Activated CD8-positive, alpha-beta memory T cell treated with anti-CD3 and anti-CD28 coated beads for 36 hours (primary cell): ENCODE data around the gene NLRP12. TPM values are rescaled to one million over a fixed set of nuclear protein-coding genes. Genes with fewer than 3 reads are reported as not detected.
"Not testable (repeated sequence)": the region's sequence is repeated elsewhere in the genome, so short reads cannot be mapped to it uniquely, and the experiment has no call there.

ENCODE experiments used
- CTCF ChIA-PET: fragments of 350-600 bp; sonication (Branson Sonifier 250); formaldehyde crosslinking; loops from one replicate; lab custom pipeline; 2021; ENCODE audit warnings: antibody characterized with exemption; lab: Charles Lee
- POLR2A ChIA-PET: fragments of 350-600 bp; sonication (Branson Sonifier 250); formaldehyde crosslinking; loops from one replicate; lab custom pipeline; 2021; ENCODE audit warnings: antibody characterized with exemption; lab: Charles Lee
- total RNA-seq, 2 experiments: library from RNA; stranded (reverse); gene quantifications; one replicate each; pipeline ENCODE4 v1.2.3, GENCODE V29; 2021

Gene NLRP12
- total RNA-seq, 2 experiments from 2014 or later, result not detected

DNA sequence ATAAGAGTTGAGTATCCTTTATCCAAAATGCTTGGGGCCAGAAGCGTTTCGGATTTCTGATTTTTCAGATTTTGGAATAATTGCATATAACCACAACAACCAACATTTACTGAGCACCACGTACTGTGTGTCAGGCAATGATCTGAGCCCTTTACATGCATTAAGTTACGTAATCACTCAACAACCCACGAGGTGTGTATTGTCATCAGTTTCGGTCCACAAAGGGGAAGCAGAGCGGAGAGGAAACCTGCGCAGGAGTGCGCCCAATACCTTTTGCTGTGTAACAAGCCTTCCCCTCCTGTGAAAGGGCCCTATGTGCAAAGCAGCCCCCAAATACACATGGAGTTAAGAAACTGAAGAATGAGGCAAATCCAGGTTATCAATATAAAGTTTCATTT is 20.7 kb upstream of the NLRP12 start:
- CTCF ChIA-PET, result no interaction called here

DNA sequence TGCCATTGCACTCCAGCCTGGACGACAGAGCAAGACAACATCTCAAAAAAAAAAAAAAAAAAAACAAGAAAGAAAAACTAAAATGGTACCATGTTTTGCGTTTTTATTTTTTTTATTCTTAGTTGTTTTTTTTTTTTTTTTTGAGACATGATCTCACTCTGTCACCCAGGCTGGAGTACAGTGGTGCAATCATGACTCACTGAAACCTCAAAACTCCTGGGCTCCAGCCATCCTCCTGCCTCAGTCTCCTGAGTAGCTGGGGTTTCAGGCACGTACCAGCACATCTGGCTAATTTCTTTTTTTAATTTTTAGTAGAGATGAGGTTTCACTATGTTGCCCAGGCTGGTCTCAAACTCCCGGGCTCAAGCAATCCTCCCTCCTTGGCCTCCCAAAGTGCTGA is 16.8 kb upstream of the NLRP12 start:
- POLR2A ChIA-PET, result not testable (repeated sequence)
- CTCF ChIA-PET, result interaction anchor here (0.6 to 1.0 kb wide), 5 partner anchors 52 to 189 kb away, joined by 3 to 5 read pairs (median 4); no protein-coding TSS in a partner anchor

More for the DNA sequence above, 20.7 kb upstream of the NLRP12 start:
- POLR2A ChIA-PET, result no interaction called here

GRCh38 chr19:53840241-53840640 is 16.1 kb upstream of the NLRP12 start:
- POLR2A ChIA-PET, result not testable (repeated sequence)
- CTCF ChIA-PET, result interaction anchor here (0.6 to 0.7 kb wide), 2 partner anchors 51 to 184 kb away, joined by 4 to 5 read pairs; no protein-coding TSS in a partner anchor

GRCh38 chr19:53838446-53838845 is 14.3 kb upstream of the NLRP12 start:
- CTCF ChIA-PET, POLR2A ChIA-PET: not testable (repeated sequence)

DNA sequence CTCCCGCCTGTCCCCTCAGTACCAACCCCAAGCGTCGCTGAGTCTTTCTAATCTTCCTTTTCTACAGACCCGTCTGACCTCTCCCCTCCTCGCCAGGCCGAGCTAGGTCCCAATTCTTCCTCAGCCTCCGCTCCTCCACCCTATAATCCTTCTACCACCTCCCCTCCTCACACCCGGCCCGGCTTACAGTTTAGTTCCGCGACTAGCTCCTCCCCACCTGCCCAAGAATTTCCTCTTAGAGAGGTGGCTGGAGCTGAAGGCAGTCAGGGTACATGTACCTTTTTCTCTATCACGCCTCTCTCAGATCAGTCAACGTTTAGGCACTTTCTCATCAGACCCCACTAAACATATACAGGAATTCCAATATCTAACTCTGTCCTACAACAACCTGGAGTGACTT is 8.7 kb upstream of the NLRP12 start:
- POLR2A ChIA-PET, CTCF ChIA-PET: not testable (repeated sequence)

DNA sequence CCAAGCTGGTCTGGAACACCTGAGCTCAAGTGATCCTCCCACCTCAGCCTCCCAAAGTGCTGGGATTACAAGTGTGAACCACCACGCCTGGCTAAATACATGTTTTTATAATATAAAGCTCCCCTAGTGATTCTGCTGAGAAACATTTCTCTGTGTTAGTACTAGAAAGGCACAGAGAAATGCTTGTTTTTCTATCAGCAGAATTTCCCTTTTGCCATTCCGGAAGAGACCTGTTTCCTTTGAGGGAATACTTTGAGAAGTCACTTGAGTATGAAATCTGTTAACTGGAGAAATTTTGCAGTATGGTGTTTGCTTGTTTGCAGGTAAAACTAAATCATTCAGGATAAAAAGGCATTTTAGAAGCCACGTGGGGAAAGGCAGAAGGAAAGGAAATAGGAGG is 4.4 kb upstream of the NLRP12 start:
- ChIA-PET CTCF (no interaction called here), POLR2A (no interaction called here)

GRCh38 chr19:53826876-53827275 is 2.8 kb upstream of the NLRP12 start:
- CTCF ChIA-PET, result no interaction called here
- POLR2A ChIA-PET, result no interaction called here

GRCh38 chr19:53823380-53824120 is 564 bp downstream of the NLRP12 start:
- CTCF ChIA-PET, result no interaction called here
- POLR2A ChIA-PET, result interaction anchor here (0.5 kb wide), 1 partner anchor 625 kb away, joined by 4 read pairs; no protein-coding TSS in a partner anchor

DNA sequence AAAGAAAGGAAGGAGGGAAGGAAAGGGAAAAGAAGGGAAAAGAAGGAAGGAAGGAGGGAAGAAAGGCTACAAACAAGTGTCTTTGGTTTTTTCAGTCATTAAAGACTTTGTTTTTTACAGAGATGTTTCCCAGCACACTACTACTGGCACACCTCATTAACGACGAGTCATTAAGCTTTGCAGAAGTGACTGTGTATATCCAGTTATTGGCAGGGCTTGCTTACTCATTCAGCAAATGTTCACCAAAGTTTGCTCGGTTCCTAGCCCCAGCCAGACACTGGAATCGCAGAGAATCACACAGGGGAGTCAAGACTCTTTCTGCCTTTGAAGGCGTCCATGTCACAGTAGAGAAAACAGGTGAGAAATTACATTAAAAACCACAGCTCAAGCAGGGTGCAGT is 4.3 kb downstream of the NLRP12 start:
- ChIA-PET CTCF (interaction anchor here (0.8 to 1.0 kb wide), 2 partner anchors 10 to 31 kb away, joined by 3 read pairs; no protein-coding TSS in a partner anchor), POLR2A (no interaction called here)

DNA sequence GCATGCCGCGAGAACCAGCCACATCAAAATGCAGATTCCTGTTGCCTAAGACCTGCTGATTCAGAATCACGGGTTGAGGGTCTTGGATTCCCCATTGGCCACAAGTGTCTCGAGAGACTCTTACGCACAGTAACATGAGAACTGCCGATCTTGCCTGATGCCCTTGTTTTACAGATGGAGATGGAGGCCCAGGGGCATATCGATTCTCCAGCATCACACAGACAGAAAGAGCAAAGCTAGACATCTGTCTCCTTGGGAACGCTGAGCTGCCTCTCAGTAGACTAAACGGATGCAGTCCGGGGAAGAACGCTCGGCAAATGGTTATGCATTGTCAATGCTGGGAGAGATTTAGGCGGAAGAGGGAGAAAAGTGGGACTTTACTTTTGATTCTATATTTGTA is 5.4 kb downstream of the NLRP12 start:
- POLR2A ChIA-PET, result no interaction called here
- CTCF ChIA-PET, result no interaction called here

DNA sequence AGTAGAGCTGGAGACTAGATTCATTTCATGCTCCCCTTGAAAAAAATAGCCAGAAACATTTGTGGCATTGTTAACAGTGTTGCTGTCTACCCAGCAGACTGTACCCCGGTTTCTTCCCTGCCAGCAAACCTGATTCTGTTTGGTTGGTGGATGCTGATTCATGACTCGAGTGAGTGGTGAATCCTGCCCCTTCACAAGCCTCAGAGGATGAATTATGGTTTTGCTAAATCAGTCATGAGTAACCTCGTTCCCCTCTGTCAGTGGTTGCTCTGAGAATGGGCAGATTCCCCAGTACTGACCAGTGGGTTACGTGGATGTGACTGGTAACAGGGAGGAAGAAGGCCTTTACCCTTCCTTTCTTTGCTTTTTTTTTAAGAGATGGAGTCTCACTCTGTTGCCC is 10.1 kb downstream of the NLRP12 start:
- POLR2A ChIA-PET, result no interaction called here
- CTCF ChIA-PET, result no interaction called here

DNA sequence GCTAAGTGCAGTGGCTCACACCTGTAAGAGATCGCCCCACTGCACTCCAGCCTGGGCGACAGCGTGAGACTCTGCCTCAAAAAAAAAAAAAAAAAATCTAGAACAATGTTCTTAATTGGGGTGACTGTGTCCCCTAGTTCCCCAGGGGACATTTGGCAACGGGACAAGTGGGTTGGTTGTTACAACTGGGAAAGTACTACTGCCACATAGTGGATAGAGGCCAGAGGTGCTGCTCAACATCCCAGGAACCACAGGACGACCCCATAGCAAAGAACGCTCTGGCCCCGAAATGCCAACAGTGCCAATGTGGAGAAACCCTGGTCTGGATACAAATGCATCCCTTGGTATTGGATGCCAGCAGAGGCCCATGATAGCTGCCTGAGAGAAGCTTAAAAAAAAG is 11.8 kb downstream of the NLRP12 start:
- CTCF ChIA-PET, result no interaction called here
- POLR2A ChIA-PET, result no interaction called here

GRCh38 chr19:53810891-53811290 is 13.2 kb downstream of the NLRP12 start:
- ChIA-PET CTCF (no interaction called here), POLR2A (no interaction called here)

DNA sequence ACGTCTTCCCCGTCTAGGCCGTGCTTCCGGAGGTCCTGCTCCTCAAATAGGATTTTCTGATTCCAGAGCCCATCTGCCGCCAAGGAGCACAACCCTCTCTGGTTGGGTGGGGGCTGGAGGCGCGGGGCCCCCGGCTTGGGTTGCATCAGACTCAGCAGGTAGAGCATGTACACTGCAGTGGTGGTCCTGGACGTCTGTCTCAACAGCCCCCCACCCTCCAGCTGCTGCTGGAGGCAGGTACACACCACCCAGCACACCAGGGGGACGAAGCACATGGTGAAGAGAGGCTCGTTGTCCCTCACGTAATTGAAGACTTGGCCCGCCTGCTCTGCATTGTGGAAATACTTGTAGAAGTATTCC is 13.9 kb downstream of the NLRP12 start:
- CTCF ChIA-PET, result interaction anchor here (1.1 kb wide), 1 partner anchor 10 kb away, joined by 3 read pairs; no protein-coding TSS in a partner anchor
- POLR2A ChIA-PET, result no interaction called here

GRCh38 chr19:53809518-53810186 is 14.5 kb downstream of the NLRP12 start:
- CTCF ChIA-PET, result interaction anchor here (1.1 to 1.4 kb wide), 2 partner anchors 11 to 34 kb away, joined by 3 to 5 read pairs; no protein-coding TSS in a partner anchor
- POLR2A ChIA-PET, result no interaction called here

DNA sequence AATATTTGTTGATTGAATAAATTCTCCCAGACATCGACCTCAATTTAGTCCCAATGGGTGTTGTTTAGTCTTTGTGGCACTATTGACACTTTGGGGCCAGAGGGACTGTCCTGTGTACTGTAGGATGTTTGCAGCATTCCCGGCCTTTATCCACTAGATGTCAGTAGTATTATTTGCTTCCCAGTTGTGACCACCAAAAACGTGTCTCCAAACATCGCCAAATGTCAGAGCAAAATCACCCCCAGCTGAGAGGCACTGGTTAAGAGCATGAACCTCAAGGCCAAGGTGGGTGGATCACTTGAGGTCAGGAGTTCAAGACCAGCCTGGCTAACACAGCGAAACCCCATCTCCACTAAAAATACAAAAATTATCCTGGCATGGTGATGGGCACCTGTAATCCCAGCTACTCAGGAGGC is 15.4 kb downstream of the NLRP12 start:
- POLR2A ChIA-PET, result no interaction called here
- CTCF ChIA-PET, result interaction anchor here (0.7 to 1.4 kb wide), 2 partner anchors 33 to 1725 kb away, joined by 4 to 5 read pairs; no protein-coding TSS in a partner anchor

GRCh38 chr19:53801257-53801656 is 22.9 kb downstream of the NLRP12 start:
- ChIA-PET CTCF (interaction anchor here (0.9 kb wide), 1 partner anchor 8 kb away, joined by 5 read pairs; no protein-coding TSS in a partner anchor), POLR2A (interaction anchor here (0.6 kb wide), 1 partner anchor 1304 kb away, joined by 4 read pairs; no protein-coding TSS in a partner anchor)

GRCh38 chr19:53795019-53795418 is 29.1 kb downstream of the NLRP12 start:
- POLR2A ChIA-PET, result no interaction called here
- CTCF ChIA-PET, result no interaction called here

DNA sequence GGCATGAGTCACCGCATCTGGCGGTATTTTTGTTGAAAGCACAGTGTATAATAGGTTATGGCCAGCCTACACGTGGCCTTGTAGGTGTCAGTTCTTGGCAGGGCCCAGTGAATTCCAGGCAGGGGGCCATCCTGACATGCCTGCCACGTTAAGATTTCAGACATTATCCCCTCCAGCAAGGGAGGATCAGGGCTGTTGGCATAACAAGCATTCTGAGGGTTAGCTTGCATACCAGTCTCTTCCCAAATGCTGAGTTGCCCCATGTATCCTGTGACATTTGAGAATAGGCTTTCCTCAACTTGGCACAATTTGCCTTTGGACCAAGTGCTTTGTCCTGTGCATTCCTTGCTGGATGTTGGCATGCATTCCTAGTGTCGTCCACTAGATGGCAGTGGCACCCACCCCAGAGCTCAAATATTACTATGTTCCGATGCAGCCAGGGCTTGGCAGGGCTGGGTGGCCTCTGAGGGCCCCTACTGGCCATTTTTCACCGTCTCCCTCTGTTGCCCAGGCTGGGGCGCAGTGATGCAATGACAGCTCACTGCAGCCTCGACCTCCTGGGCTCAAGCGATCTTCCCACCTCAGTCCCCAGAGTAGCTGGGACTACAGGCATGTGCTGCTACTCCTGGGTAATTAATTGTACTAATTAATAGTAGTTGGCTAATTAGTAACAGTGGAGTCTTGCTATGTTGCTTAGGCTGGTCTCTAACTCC is 31.2 kb downstream of the NLRP12 start:
- POLR2A ChIA-PET, result interaction anchor here (0.7 kb wide), 1 partner anchor 21 kb away, joined by 5 read pairs; no protein-coding TSS in a partner anchor

More for the DNA sequence above, 31.2 kb downstream of the NLRP12 start:
- CTCF ChIA-PET, result interaction anchor here (0.6 to 3.0 kb wide), 15 partner anchors 8 to 356 kb away, joined by 3 to 21 read pairs (median 4); partner anchors contain the start of gene MYADM
